Epidermal melanocyte (primary cell): ENCODE results near the gene PPP6R2.
A peak's percentile ranks its signal among the peaks of the same experiment; 100 is the strongest.
"Not testable (repeated sequence)": the region's sequence is repeated elsewhere in the genome, so short reads cannot be mapped to it uniquely, and the experiment has no call there.

Experiments
- DNase-seq: peaks from one replicate; pipeline ENCODE4 v3.0.0; 2011; ENCODE audit warnings: low spot score; ENCODE audit not compliant: insufficient read length

Gene PPP6R2

GRCh38 chr22:50399751-50400331 lies 56.7 kb downstream of the PPP6R2 start:
- peak; percentile 42 for DNase-seq

- no peak for DNase-seq
Measured at GRCh38 chr22:50400406-50400805, 57.3 kb downstream of the PPP6R2 start.

GRCh38 chr22:50400931-50401330 lies 57.8 kb downstream of the PPP6R2 start:
- no peak for DNase-seq

GRCh38 chr22:50401907-50402306 lies 58.8 kb downstream of the PPP6R2 start:
- DNase-seq: no peak

DNA sequence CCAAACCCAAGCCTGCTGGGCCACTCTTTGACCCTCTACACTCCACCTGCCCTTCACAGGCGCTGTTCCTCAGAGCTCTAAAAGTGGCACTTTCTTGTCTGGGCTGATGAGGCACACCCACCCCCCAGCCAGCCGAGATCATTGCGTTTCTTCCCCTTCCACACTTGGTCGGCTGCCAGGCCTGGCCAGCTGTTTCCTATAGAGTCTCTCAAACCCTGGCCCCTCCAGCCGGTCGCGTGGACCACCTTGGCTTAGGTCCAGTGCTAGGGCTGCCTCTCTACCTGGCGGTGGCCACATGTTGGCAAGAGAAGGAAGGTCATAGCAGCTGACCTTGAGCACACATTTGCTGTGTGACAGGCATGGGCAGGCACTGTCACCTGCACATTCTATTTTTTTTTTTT lies 60.6 kb downstream of the PPP6R2 start:
- DNase-seq: no peak

DNA sequence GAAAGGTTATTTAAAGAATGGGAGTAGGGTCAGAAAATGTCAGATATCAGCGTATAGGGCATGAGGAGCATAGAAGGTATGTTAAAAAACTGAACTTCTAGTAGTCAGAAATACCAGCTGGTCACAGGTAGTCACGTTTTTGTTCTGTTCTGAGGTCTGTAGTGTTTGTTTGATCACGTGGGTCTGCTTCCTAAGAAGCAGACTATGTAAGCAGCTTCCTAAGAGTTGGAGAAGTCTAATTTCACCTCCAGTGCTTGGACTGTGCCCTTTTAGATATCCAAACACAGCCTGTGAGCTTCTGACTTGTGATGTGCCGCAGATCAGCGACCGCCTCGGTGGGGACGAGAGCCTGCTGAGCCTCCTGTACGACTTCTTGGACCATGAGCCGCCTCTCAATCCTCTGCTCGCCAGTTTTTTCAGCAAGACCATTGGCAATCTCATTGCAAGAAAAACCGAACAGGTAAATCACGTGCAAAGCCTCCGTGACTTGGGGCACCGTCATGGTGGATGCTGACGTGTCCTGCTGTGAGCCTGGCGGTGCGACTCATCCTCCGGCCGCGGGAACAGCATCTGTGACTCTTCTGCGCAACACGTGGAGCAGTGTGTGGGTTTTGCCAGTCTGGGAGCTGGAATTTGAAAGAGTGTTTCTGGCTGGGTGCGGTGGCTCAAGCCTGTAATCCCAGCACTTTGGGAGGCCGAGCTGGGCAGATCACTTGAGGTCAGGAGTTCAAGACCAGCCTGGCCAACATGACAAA lies 63.5 kb downstream of the PPP6R2 start:
- DNase-seq: no peak

- no peak for DNase-seq
Measured at GRCh38 chr22:50408311-50408710, 65.2 kb downstream of the PPP6R2 start.

GRCh38 chr22:50408954-50409353 lies 65.8 kb downstream of the PPP6R2 start:
- not testable (repeated sequence) for DNase-seq

DNA sequence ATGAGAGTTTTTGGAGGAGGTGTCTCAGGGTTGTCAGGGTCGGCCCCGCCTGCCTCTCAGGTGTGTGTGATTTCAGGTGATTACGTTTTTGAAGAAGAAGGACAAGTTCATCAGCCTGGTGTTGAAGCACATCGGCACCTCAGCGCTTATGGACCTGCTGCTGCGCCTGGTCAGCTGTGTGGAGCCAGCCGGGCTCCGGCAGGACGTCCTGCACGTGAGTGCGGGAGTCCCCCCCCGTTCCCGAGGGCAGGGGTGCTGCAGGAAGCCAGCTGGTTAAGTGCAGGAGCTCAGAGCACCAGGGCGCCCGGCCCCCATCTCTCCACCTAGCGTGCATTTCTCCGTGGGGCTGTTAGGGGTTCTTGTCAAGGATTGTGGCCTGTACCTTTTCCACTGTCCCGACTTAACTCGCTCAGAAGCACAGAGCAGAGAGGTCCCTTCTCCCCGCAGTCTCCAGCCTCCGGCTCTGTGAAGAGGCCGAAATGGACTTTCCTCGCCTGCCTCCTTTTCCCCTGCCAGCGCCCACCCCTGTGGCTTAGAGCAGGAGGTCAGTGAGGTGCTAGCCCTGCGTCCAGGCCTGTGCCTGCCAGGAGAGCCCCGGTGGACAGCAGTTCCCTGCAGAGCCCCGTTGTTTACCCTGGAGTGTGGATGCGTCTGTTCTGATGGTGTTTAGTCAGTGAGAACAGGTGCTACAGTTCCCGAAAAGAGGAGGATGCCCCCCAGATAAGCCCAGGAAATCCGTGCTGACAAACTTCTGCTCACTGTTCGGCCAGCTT lies 71.5 kb downstream of the PPP6R2 start:
- DNase-seq: no peak

DNA sequence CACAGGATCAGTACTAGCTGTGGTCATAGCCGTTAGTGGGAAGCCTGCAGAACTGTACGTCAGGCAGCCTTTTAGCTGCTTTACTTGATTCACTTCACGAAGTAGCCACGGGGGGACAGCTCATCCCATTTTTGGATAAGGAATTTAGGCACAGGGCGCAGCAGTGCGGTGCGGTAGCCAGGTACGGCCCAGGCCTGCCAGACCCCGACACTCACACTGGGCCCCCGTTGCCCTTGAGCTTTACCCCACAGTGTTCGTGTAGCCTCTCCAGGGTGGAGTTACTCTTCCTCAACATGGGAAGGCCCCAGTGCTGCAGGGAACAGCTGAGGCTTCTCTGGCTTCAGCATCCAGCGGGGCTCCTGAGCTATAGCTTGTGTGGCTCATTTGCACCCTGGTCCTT lies 72.3 kb downstream of the PPP6R2 start:
- no peak for DNase-seq

DNA sequence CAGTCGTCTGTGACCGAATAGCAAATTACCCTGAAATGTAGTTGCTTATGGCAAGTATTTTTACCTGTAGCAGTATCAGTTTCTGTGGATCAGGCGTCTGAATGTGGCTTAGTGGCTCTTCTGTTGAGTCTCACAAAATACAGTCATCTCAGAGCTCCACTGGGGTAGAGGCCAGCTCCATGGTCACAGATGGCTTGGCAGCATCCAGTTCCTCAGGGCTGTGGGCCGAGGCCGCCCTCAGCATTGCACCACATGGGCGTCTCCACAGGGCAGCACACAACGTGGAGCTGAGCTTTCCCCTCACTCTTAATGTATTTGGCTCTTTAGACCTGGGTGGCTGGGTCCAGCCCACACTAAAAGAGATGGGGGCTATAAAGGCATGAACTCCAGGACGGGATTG lies 73.9 kb downstream of the PPP6R2 start:
- DNase-seq: no peak

- no peak for DNase-seq
Measured at GRCh38 chr22:50417411-50418210, 74.5 kb downstream of the PPP6R2 start.

- DNase-seq: no peak
Measured at GRCh38 chr22:50418624-50419023, 75.5 kb downstream of the PPP6R2 start.

DNA sequence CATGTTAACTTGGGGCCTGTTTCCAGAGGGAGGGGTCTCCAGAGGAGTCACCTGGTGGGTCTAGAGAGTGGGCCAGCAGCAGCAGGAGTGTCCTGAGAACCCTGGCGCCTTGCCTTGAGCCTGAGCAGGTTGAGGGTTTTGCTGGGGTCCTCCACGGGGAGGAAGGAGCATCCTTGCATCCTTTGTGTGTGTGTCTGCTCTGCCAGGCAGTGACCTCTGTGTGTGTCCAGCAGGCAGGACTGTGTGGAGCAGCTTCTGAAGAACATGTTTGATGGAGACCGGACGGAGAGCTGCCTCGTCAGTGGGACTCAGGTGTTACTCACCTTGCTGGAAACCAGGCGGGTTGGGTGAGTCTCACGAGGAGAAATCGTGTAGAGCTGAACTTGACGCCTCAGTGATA lies 76.0 kb downstream of the PPP6R2 start:
- no peak for DNase-seq

DNA sequence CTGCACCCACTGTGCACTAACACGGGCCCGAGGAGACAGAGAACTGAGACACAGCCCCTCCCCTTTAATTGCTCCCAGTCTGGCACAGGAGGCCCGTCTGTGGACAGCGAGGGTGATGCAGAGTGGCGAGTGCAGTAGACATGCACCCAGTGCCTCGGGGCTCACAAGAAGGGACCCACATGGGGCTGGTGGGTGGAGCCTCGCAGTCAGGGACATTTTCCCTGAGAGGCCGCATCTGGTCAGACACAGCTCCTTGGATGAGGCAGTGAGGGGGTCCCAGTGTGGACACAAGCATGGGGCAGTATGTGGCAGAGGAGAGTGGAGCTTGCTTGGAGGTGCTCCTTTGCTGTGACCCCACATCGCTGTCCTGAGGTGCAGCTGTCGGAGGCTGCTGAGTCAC lies 76.9 kb downstream of the PPP6R2 start:
- DNase-seq: no peak

DNA sequence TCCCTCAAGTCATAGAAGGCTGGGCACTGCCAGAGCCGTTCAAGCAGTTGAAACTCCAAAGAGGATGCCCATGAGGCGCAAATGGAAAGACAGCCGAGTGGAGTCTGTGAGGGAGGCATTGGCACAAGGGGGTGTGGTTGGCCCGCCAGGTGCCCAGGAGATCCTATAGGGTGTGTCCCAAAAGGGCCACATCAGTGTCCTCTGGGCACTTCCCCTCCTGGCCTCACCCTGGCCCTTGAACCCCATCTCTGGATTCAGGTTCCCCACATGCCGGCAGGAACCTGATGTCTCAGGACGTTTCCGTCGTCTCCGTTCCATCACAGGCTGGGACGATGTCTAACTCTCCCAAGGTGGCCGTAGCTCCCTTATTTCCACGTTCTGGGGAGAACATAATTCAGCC lies 77.5 kb downstream of the PPP6R2 start:
- DNase-seq: no peak

DNA sequence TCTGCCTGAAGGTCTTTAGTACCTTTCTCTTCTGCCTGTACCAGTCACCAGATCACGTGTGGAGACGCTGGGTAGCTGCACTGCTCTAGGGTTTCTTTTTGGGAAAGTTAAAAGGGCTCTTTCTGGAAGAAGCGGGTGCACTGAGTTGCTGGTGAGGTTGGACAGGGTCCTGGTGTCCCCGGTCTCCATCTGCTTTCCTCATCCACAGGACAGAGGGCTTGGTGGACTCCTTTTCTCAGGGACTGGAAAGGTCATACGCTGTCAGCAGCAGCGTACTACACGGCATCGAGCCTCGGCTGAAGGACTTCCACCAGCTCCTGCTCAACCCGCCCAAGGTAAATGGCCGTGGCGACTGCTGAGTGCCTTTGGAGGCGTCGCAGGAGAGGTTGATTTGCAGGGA lies 78.9 kb downstream of the PPP6R2 start:
- DNase-seq: no peak

DNA sequence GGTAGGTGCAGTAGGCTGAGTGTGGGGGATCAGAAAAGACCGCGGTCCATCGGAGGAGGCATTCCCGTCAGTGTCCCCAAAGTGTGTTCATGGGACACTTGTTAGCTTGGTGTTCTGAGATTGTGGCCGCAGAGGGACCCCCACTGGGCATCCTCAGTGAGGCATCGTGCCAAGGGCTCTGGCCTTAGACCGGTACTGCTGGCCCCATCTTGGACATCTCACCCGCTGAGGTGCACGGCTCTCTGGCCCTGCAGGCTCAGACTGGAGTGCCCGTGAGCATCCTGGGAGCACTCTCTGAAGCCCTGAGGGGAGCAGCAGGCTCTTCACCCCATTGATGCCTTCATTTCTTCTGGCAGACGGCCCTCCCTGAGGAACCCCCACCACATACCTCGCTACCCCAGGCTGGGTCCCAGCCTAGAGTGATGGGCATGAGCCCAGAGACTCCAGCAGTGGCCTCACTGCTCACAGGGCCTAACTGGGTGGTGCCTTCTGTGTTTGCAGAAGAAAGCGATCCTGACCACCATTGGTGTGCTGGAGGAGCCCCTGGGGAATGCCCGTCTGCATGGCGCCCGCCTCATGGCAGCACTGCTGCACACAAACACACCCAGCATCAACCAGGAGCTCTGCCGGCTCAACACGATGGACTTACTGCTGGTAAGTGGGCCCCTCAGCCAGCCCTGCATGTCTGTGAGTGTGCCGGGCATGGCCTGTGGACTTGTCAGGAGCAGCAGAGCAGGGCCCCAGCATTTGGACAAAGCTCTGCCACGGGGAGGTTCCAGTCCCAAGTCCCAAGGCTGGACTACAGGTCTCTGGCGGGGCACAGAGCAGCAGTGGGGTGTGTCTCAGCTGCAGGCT lies 80.1 kb downstream of the PPP6R2 start:
- no peak for DNase-seq

DNA sequence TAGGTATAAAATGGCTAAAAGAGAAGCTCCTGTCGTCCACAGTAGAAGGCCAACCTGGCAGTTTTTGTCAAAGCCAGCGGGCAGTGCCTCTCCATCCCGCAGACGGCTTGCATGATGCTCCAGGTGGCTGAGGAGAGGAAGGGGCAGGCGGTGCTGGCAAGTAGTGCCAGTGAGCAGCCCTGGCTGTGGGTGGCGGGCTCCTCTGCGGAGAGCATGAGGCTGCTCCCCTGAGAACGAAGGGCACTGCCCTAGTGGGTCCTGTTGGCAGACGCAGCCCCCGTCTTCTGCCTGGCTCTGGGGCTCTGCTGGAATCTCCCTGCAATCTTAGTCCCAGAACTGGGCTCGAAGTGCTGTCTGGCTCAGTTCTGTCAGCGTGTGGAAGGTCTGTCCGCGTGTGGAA lies 80.8 kb downstream of the PPP6R2 start:
- DNase-seq: no peak

- no peak for DNase-seq
Measured at GRCh38 chr22:50425179-50425916, 82.2 kb downstream of the PPP6R2 start.
